GM12865 (cell line): ENCODE results near the gene MKRN3.
"Not testable (repeated sequence)": the region's sequence is repeated elsewhere in the genome, so short reads cannot be mapped to it uniquely, and the experiment has no call there.

Source experiments
- DNase-seq: peaks from one replicate; pipeline ENCODE4 v3.0.0; 2010; ENCODE audit warnings: low read depth
- H3K4me3 ChIP-seq: 2 replicates; pipeline ENCODE4 v1.5.1; 2011; ENCODE audit warnings: mild to moderate bottlenecking, low read depth, low read length, control low read depth
- CTCF ChIP-seq: IDR thresholded peaks from 2 replicates; pipeline ENCODE4 v1.5.1; 2011; ENCODE audit warnings: low read length, control low read depth, low read depth, inconsistent platforms; ENCODE audit not compliant: insufficient read depth; ENCODE audit errors: missing control alignments

The MKRN3 gene

GRCh38 chr15:23578521-23579150 is 13.2 kb downstream of the MKRN3 start:
- no peak for TF ChIP-seq CTCF
- H3K4me3 ChIP-seq: no peak overlapping the region
- no peak for DNase-seq

GRCh38 chr15:23588268-23588667 is 22.8 kb downstream of the MKRN3 start:
- TF ChIP-seq CTCF: no peak
- no peak overlapping the region for H3K4me3 ChIP-seq
- DNase-seq: no peak

GRCh38 chr15:23589012-23589411 is 23.5 kb downstream of the MKRN3 start:
- no peak for DNase-seq
- no peak overlapping the region for H3K4me3 ChIP-seq
- TF ChIP-seq CTCF: no peak

DNA sequence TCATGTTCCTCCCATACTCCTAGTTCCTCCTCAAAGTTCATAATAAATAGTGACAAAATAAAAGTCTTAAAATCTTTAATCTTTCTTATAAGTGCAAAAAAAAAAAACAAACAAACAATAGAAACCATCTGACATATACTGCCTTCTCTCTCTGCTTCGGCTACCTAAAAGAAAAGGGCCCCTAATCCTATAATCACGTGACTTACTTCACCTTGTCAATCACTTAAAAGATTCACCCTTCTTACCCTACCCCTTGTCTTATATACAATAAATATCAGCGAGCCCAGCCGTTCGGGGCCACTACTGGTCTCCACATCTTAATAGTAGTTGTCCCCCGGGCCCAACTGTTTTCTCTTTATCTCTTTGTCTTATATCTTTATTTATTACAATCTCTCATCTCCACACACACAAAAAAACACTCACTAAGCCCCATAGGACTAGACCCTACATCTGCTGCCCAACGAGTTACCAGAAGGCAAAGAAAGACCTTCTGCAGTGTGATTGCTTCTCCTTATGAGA is 28.8 kb downstream of the MKRN3 start:
- no peak for DNase-seq
- H3K4me3 ChIP-seq: no peak overlapping the region
- TF ChIP-seq CTCF: no peak

- TF ChIP-seq CTCF: no peak
- no peak for DNase-seq
- H3K4me3 ChIP-seq: no peak overlapping the region
Measured at GRCh38 chr15:23595368-23595767, 29.9 kb downstream of the MKRN3 start.

DNA sequence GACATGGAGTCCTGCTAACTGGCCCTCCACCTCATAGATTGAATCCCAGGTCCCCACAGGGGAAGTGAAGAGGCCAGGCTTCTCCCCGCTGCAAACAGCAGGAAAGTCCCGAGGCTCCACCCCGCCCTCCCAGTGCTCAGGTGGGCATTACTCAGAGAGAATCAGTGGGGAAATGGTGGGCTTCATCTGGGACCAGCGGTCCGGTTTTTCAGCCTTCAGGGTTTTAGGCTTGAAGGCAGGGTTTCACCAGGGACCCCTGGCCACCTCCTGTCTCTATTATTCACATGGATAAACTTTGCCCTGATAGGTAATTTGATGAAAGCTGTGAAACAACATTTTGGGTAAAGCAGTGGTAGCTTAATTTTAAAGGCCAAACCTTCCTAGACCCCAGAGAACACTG is 31.3 kb downstream of the MKRN3 start:
- no peak overlapping the region for H3K4me3 ChIP-seq
- no peak for DNase-seq
- TF ChIP-seq CTCF: no peak

GRCh38 chr15:23597278-23597677 is 31.8 kb downstream of the MKRN3 start:
- not testable (repeated sequence) for DNase-seq

More at GRCh38 chr15:23597278-23597677, 31.8 kb downstream of the MKRN3 start:
- H3K4me3 ChIP-seq: not testable (repeated sequence)
